MM.1S (cell line): Measurements from ENCODE around the gene FOXN3.

Source experiments
- DNase-seq: peaks from one replicate; pipeline ENCODE4 v3.0.0-alpha.2; 2015
- H2AFZ ChIP-seq: fragments of 300-600 bp; sonication (generic); 2 replicates; pipeline ENCODE4 v1.6.0; 2016; ENCODE audit warnings: antibody characterized with exemption, low read length
- H3F3A ChIP-seq: fragments of 300-600 bp; sonication (generic); 2 replicates; pipeline ENCODE4 v1.6.1; 2016; ENCODE audit warnings: mild to moderate bottlenecking, antibody characterized with exemption, low read length, moderate library complexity, mixed read lengths; ENCODE audit not compliant: insufficient read depth
- H3K27ac ChIP-seq: fragments of 300-600 bp; sonication (generic); 2 replicates; pipeline ENCODE4 v1.5.1; 2016; ENCODE audit warnings: mild to moderate bottlenecking, low read length
- H3K27me3 ChIP-seq: fragments of 300-600 bp; sonication (generic); replicated peaks from 2 replicates; pipeline ENCODE4 v1.6.0; 2016; ENCODE audit warnings: low read length; ENCODE audit not compliant: insufficient read depth
- H3K36me3 ChIP-seq: fragments of 300-600 bp; sonication (generic); replicated peaks from 2 replicates; pipeline ENCODE4 v1.6.1; 2016; ENCODE audit warnings: mild to moderate bottlenecking, low read length, mixed read lengths; ENCODE audit not compliant: insufficient read depth
- H3K4me1 ChIP-seq: fragments of 300-600 bp; sonication (generic); 2 replicates; pipeline ENCODE4 v1.6.1; 2016; ENCODE audit warnings: low read length, mixed read lengths
- H3K4me2 ChIP-seq: fragments of 300-600 bp; sonication (generic); 2 replicates; pipeline ENCODE4 v1.6.0; 2016; ENCODE audit warnings: low read depth, low read length
- H3K4me3 ChIP-seq: fragments of 300-600 bp; sonication (generic); 2 replicates; pipeline ENCODE4 v1.5.1; 2016; ENCODE audit warnings: low read length, mixed read lengths
- H3K79me2 ChIP-seq: fragments of 300-600 bp; sonication (generic); 2 replicates; pipeline ENCODE4 v1.6.1; 2016; ENCODE audit warnings: mixed run types, low read length, mixed read lengths
- H3K9ac ChIP-seq: fragments of 300-600 bp; sonication (generic); 2 replicates; pipeline ENCODE4 v1.6.1; 2016; ENCODE audit warnings: low read length, mixed read lengths
- H3K9me2 ChIP-seq: fragments of 300-600 bp; sonication (generic); replicated peaks from 2 replicates; pipeline ENCODE4 v1.6.1; 2016; ENCODE audit warnings: mild to moderate bottlenecking, low read length, mixed read lengths; ENCODE audit not compliant: insufficient read depth
- H3K9me3 ChIP-seq: fragments of 300-600 bp; sonication (generic); replicated peaks from 2 replicates; pipeline ENCODE4 v1.6.1; 2016; ENCODE audit warnings: mild to moderate bottlenecking, low read length, mixed read lengths; ENCODE audit not compliant: insufficient read depth
- H4K20me1 ChIP-seq: fragments of 300-600 bp; sonication (generic); 2 replicates; pipeline ENCODE4 v1.6.1; 2016; ENCODE audit warnings: mild to moderate bottlenecking, low read length, moderate library complexity, mixed read lengths; ENCODE audit not compliant: insufficient read depth
- EZH2 ChIP-seq: fragments of 300-600 bp; sonication (generic); optimal IDR thresholded peaks from 2 replicates; pipeline ENCODE3; 2017; ENCODE audit warnings: low read depth, mild to moderate bottlenecking, antibody characterized with exemption, low read length, mixed read lengths
- EZH2phosphoT487 ChIP-seq: fragments of 300-600 bp; sonication (generic); IDR thresholded peaks from 2 replicates; pipeline ENCODE4 v1.6.1; 2018; ENCODE audit warnings: antibody characterized with exemption, low read length
- TF ChIP-seq, protein P1 (sequence below): fragments of 300-600 bp; sonication (generic); IDR thresholded peaks from 2 replicates; pipeline ENCODE4 v1.5.1; 2016; ENCODE audit warnings: antibody characterized with exemption, low read length, mixed read lengths

FOXN3 gene

DNA sequence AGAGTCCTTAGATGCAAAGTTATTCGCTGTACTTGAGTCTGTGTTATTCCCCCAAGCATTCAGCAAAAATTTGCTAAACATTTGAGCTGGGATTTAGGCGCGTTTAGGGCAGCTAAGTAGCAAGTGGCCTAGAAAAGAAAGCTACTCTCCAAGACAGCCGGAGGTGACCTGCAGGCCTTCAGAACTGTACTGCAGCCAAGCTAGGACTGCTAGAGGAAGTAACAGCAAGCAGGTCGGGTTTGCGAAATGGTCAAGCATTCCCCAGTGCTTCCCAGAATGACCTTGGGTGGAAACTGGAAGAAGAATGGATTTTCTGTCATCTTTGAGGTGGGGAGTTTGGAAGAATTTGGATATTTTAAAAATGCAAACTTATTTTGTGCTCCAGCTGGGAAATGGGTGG is 287.5 kb downstream of the FOXN3 start:
- no peaks in the 10 kb centered on the region for H3K27me3 ChIP-seq
- H3K79me2 ChIP-seq, result no peaks in the 10 kb centered on the region
- no peaks in the 10 kb centered on the region for H3K9me3 ChIP-seq
- H3K4me3 ChIP-seq, result no peak overlapping the region
- no peaks in the 10 kb centered on the region for H3K9me2 ChIP-seq
- no peak overlapping the region for H2AFZ ChIP-seq
- no peak overlapping the region for H3K4me2 ChIP-seq
- no peaks in the 10 kb centered on the region for H4K20me1 ChIP-seq
- no peak overlapping the region for H3K9ac ChIP-seq
- H3F3A ChIP-seq, result no peaks in the 10 kb centered on the region
- no peaks in the 10 kb centered on the region for H3K36me3 ChIP-seq
- no peak overlapping the region for H3K27ac ChIP-seq
- TF ChIP-seq, protein P1, sequence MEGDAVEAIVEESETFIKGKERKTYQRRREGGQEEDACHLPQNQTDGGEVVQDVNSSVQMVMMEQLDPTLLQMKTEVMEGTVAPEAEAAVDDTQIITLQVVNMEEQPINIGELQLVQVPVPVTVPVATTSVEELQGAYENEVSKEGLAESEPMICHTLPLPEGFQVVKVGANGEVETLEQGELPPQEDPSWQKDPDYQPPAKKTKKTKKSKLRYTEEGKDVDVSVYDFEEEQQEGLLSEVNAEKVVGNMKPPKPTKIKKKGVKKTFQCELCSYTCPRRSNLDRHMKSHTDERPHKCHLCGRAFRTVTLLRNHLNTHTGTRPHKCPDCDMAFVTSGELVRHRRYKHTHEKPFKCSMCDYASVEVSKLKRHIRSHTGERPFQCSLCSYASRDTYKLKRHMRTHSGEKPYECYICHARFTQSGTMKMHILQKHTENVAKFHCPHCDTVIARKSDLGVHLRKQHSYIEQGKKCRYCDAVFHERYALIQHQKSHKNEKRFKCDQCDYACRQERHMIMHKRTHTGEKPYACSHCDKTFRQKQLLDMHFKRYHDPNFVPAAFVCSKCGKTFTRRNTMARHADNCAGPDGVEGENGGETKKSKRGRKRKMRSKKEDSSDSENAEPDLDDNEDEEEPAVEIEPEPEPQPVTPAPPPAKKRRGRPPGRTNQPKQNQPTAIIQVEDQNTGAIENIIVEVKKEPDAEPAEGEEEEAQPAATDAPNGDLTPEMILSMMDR, result no peak
- no peak for TF ChIP-seq EZH2phosphoT487
- no peak for TF ChIP-seq EZH2
- no peaks in the 10 kb centered on the region for H3K4me1 ChIP-seq
- DNase-seq, result no peak

DNA sequence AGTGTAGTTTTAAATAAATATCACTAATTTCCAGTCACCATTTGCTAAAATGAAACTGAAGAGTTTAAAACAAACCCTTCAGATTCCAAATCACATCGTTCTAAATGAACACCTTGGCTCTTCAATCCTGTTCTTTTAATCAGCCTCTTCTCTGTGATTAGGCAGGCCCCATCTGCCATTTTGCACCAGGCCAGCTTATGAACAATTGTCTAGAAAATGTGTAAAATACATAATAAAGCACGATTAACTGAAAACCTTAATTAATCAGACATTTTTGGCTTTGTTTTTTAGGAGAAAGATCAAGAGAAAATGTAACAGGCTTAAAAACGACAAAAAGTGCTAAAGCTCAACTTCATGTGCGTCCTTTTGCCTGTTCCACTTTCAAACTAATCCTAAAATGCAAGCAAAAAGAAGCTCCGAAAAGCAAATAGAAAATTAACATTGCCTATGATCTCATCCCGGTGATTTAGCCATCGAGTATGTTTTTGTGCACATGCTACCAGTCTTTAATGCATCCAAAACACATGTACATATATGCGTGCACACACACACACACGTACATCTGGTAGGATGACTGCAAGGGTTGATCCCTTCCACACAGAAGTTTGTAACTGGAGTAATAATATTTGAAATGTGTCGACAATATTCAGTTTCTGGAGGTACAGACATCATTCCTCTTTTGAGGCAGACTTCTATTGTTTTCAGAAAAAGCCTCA is 288.6 kb downstream of the FOXN3 start:
- H3K36me3 ChIP-seq, result no peaks in the 10 kb centered on the region
- TF ChIP-seq EZH2 (no peak), EZH2phosphoT487 (no peak)
- TF ChIP-seq, protein P1, result no peak
- H2AFZ ChIP-seq, result no peak overlapping the region
- no peak overlapping the region for H3K9ac ChIP-seq
- H3K79me2 ChIP-seq, result no peaks in the 10 kb centered on the region
- H3F3A ChIP-seq, result no peaks in the 10 kb centered on the region
- H3K9me2 ChIP-seq, result no peaks in the 10 kb centered on the region
- H3K4me1 ChIP-seq, result no peaks in the 10 kb centered on the region
- no peak for DNase-seq
- no peak overlapping the region for H3K27ac ChIP-seq
- no peaks in the 10 kb centered on the region for H3K27me3 ChIP-seq
- no peak overlapping the region for H3K4me3 ChIP-seq
- H3K4me2 ChIP-seq, result no peak overlapping the region
- no peaks in the 10 kb centered on the region for H4K20me1 ChIP-seq
- H3K9me3 ChIP-seq, result no peaks in the 10 kb centered on the region

DNA sequence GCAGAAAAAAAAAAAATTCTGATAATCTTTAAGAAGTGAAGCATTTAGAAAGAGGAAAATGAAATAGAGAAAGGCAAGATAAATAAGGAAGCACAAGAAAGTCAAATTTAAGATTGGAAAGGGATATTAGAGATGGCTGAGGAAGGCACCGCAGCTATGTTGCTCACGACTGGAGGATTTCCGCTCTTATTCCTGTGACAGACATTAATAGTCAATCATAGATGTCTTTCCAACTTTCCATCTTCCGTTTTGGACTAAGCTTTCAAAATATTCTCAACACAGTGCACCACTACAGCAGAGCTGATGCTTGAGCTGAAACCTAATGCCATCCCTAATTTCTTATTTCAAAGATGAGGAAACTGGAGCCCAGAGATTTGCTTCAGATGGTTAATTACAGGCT is 290.6 kb downstream of the FOXN3 start:
- Histone ChIP-seq H3K27me3 (no peaks in the 10 kb centered on the region), H3K4me1 (no peaks in the 10 kb centered on the region), H2AFZ (no peak overlapping the region), H3K36me3 (no peaks in the 10 kb centered on the region), H4K20me1 (no peaks in the 10 kb centered on the region), H3F3A (no peaks in the 10 kb centered on the region), H3K9ac (no peak overlapping the region), H3K9me2 (no peaks in the 10 kb centered on the region), H3K4me2 (no peak overlapping the region), H3K79me2 (no peaks in the 10 kb centered on the region), H3K4me3 (no peak overlapping the region), H3K9me3 (no peaks in the 10 kb centered on the region), H3K27ac (no peak overlapping the region)
- no peak for DNase-seq
- TF ChIP-seq, protein P1, result no peak
- TF ChIP-seq EZH2 (no peak), EZH2phosphoT487 (no peak)
